ENCODE data around the gene ADGRA3.

- TF ChIP-seq CTCF (IDR thresholded peaks at IDR 0.05) = no peak
- no peak for TF ChIP-seq POLR2A (IDR thresholded peaks at IDR 0.05)
- TF ChIP-seq POLR2AphosphoS5 (IDR thresholded peaks at IDR 0.05) = no peak
These were observed 130.3 kb downstream of the ADGRA3 start for GRCh38 chr4:22385611-22386011.

Measured in stomach (tissue), 4 donors.